Measurements from ENCODE around the gene FASTK. TPM values are rescaled to one million over a fixed set of nuclear protein-coding genes. Genes with fewer than 3 reads are reported as not detected.
A peak's percentile ranks its signal among the peaks of the same experiment; 100 is the strongest.

The FASTK gene
- total RNA-seq, 6 experiments from 2014 or later = 83.8 to 97.0 (median 92.4) TPM

DNA sequence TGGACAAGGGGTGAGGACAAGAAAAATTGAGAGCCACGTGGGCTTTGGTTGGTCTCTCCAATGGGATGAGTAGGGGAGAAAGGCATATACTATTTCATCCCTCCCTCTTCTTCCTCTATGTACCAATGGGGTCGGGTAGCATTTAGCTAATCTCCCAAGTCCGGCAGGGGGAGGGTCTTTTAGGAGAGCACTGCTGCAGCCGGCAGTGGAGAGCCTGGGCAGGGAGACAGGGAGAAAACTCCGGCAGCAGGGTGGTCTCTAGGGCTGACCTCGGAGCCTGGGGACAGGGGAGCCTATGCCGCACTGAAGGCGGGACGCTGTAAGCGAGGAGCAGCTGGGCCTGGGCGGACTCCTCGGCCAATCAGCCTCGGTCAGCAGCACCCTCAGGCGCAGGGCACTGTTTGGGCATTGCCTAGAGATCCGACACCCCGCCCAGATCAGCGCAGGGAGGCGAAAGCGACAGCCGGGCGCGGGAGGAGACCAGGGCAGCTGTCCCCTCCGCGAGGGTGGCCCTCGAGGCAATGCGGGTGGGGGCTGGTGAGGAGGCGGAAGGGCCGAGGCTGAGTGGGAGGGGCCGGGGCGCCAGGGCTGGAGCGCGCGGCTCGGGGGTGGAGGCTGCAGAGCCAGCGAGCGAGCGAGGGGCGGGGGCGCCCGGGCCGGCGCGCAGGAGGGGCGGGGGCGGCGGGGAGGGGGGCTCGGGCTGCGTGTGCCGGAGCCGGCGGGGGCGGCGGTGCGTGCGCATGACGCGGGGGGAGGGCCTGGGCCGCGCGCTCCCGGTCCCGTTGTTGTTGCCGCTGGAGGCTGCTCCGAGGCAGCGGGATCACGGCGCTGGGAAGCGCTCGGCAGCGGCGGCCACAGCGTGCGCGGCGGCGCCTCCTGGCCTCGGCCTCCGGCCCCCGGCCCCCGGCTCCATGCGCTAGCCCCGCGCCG is 5.3 kb upstream of the FASTK start, which contains the start of gene AGAP3:
Gene AGAP3, plus strand, starts transcription at position 785 of the 930 bp plus-strand sequence. CDS start 267 bp downstream, outside the sequence.
- peak within 1 kb of the TSS; percentile 87 for H3K27ac Mint-ChIP-seq
- peak; percentile 83 for DNase-seq
- no peaks in the 10 kb centered on the region; the same call in none of the 2 replicates for H3K36me3 Mint-ChIP-seq (ENCODE audit: low read depth)
- H3K4me3 Mint-ChIP-seq = peak within 1 kb of the TSS; percentile 92
- H3K4me1 Mint-ChIP-seq (ENCODE audit: low read depth) = peaks cover 58% of the 10 kb centered on the region
- H3K27me3 Mint-ChIP-seq (ENCODE audit: insufficient read depth) = peaks cover 8% of the 10 kb centered on the region
- TF ChIP-seq, protein P1, sequence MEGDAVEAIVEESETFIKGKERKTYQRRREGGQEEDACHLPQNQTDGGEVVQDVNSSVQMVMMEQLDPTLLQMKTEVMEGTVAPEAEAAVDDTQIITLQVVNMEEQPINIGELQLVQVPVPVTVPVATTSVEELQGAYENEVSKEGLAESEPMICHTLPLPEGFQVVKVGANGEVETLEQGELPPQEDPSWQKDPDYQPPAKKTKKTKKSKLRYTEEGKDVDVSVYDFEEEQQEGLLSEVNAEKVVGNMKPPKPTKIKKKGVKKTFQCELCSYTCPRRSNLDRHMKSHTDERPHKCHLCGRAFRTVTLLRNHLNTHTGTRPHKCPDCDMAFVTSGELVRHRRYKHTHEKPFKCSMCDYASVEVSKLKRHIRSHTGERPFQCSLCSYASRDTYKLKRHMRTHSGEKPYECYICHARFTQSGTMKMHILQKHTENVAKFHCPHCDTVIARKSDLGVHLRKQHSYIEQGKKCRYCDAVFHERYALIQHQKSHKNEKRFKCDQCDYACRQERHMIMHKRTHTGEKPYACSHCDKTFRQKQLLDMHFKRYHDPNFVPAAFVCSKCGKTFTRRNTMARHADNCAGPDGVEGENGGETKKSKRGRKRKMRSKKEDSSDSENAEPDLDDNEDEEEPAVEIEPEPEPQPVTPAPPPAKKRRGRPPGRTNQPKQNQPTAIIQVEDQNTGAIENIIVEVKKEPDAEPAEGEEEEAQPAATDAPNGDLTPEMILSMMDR (IDR thresholded peaks at IDR 0.05) = 0 out of 2 replicates have a peak, but pooled peaks have one; percentile 10
- H3K9me3 Mint-ChIP-seq = no peaks in the 10 kb centered on the region

DNA sequence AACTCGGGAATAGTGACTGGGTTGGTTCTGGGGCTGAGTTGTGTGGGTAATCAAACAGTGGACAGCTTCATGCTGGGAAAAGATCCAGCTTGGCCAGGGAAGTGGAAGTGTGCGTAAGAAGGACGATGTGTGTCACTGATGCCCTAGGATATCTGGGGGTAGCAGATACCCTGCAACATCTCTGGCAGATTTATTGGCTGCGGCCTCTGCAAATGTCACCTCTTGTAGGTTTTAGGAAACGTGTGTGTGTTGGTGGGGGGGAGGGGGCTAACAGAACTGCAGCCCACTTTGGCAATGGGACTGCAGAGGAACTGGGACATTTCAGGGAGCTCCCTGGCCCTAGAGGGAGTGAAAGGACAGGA is 4.7 kb upstream of the FASTK start:
- DNase-seq = peak; percentile 38
- Mint-ChIP-seq H3K9me3 (no peaks in the 10 kb centered on the region), H3K27me3 (ENCODE audit: insufficient read depth) (peaks cover 8% of the 10 kb centered on the region), H3K4me1 (ENCODE audit: low read depth) (peaks cover 55% of the 10 kb centered on the region), H3K27ac (peak overlapping the region; percentile 42), H3K36me3 (ENCODE audit: low read depth) (no peaks in the 10 kb centered on the region; the same call in none of the 2 replicates), H3K4me3 (peak overlapping the region; percentile 85)
- TF ChIP-seq, protein P1 (IDR thresholded peaks at IDR 0.05) = no peak

DNA sequence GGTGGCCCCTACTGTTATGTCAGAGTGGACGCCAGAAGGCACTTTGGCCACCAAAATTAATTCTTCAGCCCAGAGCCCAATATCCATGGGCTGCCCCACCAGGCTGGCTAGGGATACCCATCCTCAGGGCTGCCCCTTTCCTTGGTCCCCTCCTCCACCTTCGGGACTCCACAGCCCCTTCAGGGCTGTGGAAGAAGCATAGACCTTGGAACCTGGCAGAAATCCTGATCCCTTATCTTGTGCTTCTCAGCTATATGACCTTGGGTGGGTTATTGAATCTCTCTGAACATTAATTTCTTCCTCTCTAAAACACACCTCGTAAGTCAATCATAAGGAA is 3.2 kb upstream of the FASTK start:
- TF ChIP-seq, protein P1 (IDR thresholded peaks at IDR 0.05) = no peak
- peak overlapping the region; percentile 89 for H3K4me3 Mint-ChIP-seq
- peaks cover 7% of the 10 kb centered on the region for H3K27me3 Mint-ChIP-seq (ENCODE audit: insufficient read depth)
- peak overlapping the region; percentile 49; the same call in 1 of the 2 replicates for H3K27ac Mint-ChIP-seq
- DNase-seq = no peak
- H3K9me3 Mint-ChIP-seq = no peaks in the 10 kb centered on the region
- H3K36me3 Mint-ChIP-seq (ENCODE audit: low read depth) = no peaks in the 10 kb centered on the region; the same call in 1 of the 2 replicates
- H3K4me1 Mint-ChIP-seq (ENCODE audit: low read depth) = peaks cover 53% of the 10 kb centered on the region

- Mint-ChIP-seq H3K4me3 (peak within 1 kb of the TSS; percentile 89), H3K9me3 (no peaks in the 10 kb centered on the region), H3K4me1 (ENCODE audit: low read depth) (peaks cover 53% of the 10 kb centered on the region), H3K27me3 (ENCODE audit: insufficient read depth) (peaks cover 4% of the 10 kb centered on the region), H3K27ac (peak within 1 kb of the TSS; percentile 80), H3K36me3 (ENCODE audit: low read depth) (peaks cover 1% of the 10 kb centered on the region; the same call in 1 of the 2 replicates)
- TF ChIP-seq, protein P1 (IDR thresholded peaks at IDR 0.05) = peak; percentile 28; the same call in 1 of the 2 replicates
- DNase-seq = no peak
Measured at GRCh38 chr7:151083071-151083823, 2.6 kb upstream of the FASTK start, which contains the start of gene TMUB1. TSS of gene TMUB1 (minus strand) at chr7:151083493. CDS start at chr7:151082563, 930 bp downstream.
